Common myeloid progenitor, CD34-positive (primary cell): Measurements from ENCODE around the gene ANTKMT.

ENCODE experiments used
- CTCF ChIA-PET: fragments of 350-600 bp; sonication (Branson Sonifier 250); formaldehyde crosslinking; loops from one replicate; lab custom pipeline; 2021; ENCODE audit warnings: antibody characterized with exemption; lab: Charles Lee
- POLR2A ChIA-PET: fragments of 350-600 bp; sonication (Branson Sonifier 250); formaldehyde crosslinking; loops from one replicate; lab custom pipeline; 2021; ENCODE audit warnings: antibody characterized with exemption; lab: Charles Lee
- DNase-seq, 3 donors: peaks; one replicate each; pipeline versions ENCODE4 v3.0.0 to v3.0.0-alpha.2; 2013
- H3K27ac ChIP-seq, 2 experiments: 1 replicate in 1 of 2; 2 replicates in 1 of 2; pipeline ENCODE4 v1.7.0; 2013; ENCODE audit warnings: inconsistent platforms in 2 of 2, low read length in 2 of 2, mild to moderate bottlenecking in 2 of 2, low read depth in 1 of 2, moderate library complexity in 1 of 2; ENCODE audit not compliant: severe bottlenecking in 2 of 2, insufficient read depth in 1 of 2, poor library complexity in 1 of 2
- H3K27me3 ChIP-seq, 5 experiments: replicated peaks in 2 of 5; 1 replicate in 3 of 5; 2 replicates in 2 of 5; pipeline versions ENCODE4 v1.6.1 to v1.7.0; 2013; ENCODE audit warnings: low read length in 4 of 5, mild to moderate bottlenecking in 2 of 5, moderate library complexity in 2 of 5, inconsistent platforms in 1 of 5; ENCODE audit not compliant: insufficient read depth in 5 of 5, control insufficient read depth in 4 of 5
- H3K36me3 ChIP-seq, 4 experiments: 1 replicate in 2 of 4; 2 replicates in 2 of 4; pipeline versions ENCODE4 v1.6.1 to v1.7.0; 2013; ENCODE audit warnings: low read length in 3 of 4, control low read depth in 1 of 4, mild to moderate bottlenecking in 1 of 4; ENCODE audit not compliant: control insufficient read depth in 4 of 4, insufficient read depth in 4 of 4
- H3K4me1 ChIP-seq, 4 experiments: 1 replicate in 3 of 4; 2 replicates in 1 of 4; pipeline versions ENCODE4 v1.6.1 to v1.7.1; 2013; ENCODE audit warnings: low read length in 3 of 4, mild to moderate bottlenecking in 3 of 4, control low read depth in 1 of 4, inconsistent platforms in 1 of 4, moderate library complexity in 1 of 4; ENCODE audit not compliant: control insufficient read depth in 4 of 4, insufficient read depth in 4 of 4; ENCODE audit errors: control extremely low read depth in 1 of 4
- H3K4me3 ChIP-seq, 7 experiments: 1 replicate in 4 of 7; 2 replicates in 3 of 7; pipeline versions ENCODE4 v1.5.1 to v1.7.0; 2013; ENCODE audit warnings: mild to moderate bottlenecking in 7 of 7, low read length in 6 of 7, moderate library complexity in 6 of 7, inconsistent platforms in 2 of 7, low read depth in 2 of 7, control low read depth in 1 of 7; ENCODE audit not compliant: insufficient read depth in 4 of 7, control insufficient read depth in 1 of 7; ENCODE audit errors: extremely low read depth in 1 of 7
- H3K9me3 ChIP-seq, 5 experiments: 1 replicate in 4 of 5; 2 replicates in 1 of 5; pipeline versions ENCODE4 v1.6.1 to v1.7.1; 2013; ENCODE audit warnings: low read length in 4 of 5, mild to moderate bottlenecking in 2 of 5, inconsistent platforms in 1 of 5, low read depth in 1 of 5, moderate library complexity in 1 of 5; ENCODE audit not compliant: control insufficient read depth in 4 of 5, insufficient read depth in 2 of 5; ENCODE audit errors: control extremely low read depth in 1 of 5
- WGBS: methylation state at CpG from one replicate; pipeline ENCODE4 v1.1.5; 2013; ENCODE audit not compliant: insufficient coverage; 5-methylcytosine and 5-hydroxymethylcytosine counted together

The ANTKMT gene

GRCh38 chr16:769184-769784 lies 48.3 kb downstream of the ANTKMT start:
- POLR2A ChIA-PET: no interaction called here
- H3K4me1 ChIP-seq: peaks cover 0 to 11% (median 0%) of the 10 kb centered on the region in 4 experiments
- H3K4me3 ChIP-seq: peak overlapping the region in 1 of 7 experiments; percentile 26
- no peaks in the 10 kb centered on the region for H3K27me3 ChIP-seq
- no peak overlapping the region for H3K27ac ChIP-seq
- H3K9me3 ChIP-seq: no peaks in the 10 kb centered on the region
- CTCF ChIA-PET: no interaction called here
- H3K36me3 ChIP-seq: no peaks in the 10 kb centered on the region
- 97% methylated on average over 6 of the region's 20 CpGs for WGBS
- no peak for DNase-seq

GRCh38 chr16:769934-770333 lies 49.0 kb downstream of the ANTKMT start:
- DNase-seq: no peak
- H3K36me3 ChIP-seq: no peaks in the 10 kb centered on the region
- 93% methylated on average over 13 of the region's 19 CpGs for WGBS
- ChIA-PET POLR2A (no interaction called here), CTCF (interaction anchor here (1.2 kb wide), 1 partner anchor 10 kb away, joined by 3 read pairs; no protein-coding TSS in a partner anchor)
- H3K27me3 ChIP-seq: no peaks in the 10 kb centered on the region
- no peak overlapping the region for H3K27ac ChIP-seq
- no peaks in the 10 kb centered on the region for H3K9me3 ChIP-seq
- peaks cover 0 to 11% (median 0%) of the 10 kb centered on the region in 4 experiments for H3K4me1 ChIP-seq
- H3K4me3 ChIP-seq: no peak overlapping the region

GRCh38 chr16:770411-770810 lies 49.5 kb downstream of the ANTKMT start:
- ChIA-PET POLR2A (no interaction called here), CTCF (interaction anchor here (1.2 to 1.3 kb wide), 2 partner anchors 11 to 14 kb away, joined by 3 to 8 read pairs; no protein-coding TSS in a partner anchor)
- H3K4me1 ChIP-seq: peaks cover 0 to 11% (median 0%) of the 10 kb centered on the region in 4 experiments
- no peaks in the 10 kb centered on the region for H3K36me3 ChIP-seq
- no peak for DNase-seq
- H3K4me3 ChIP-seq: no peak overlapping the region
- no CpG with 5 or more reads among the region's 13 CpGs for WGBS
- H3K27ac ChIP-seq: no peak overlapping the region
- H3K9me3 ChIP-seq: no peaks in the 10 kb centered on the region
- H3K27me3 ChIP-seq: no peaks in the 10 kb centered on the region
